Coronary artery (tissue), 2 donors: ENCODE measurements around the gene RPL36AL.

Source experiments
- DNase-seq: peaks from one replicate; pipeline ENCODE4 v3.0.0-alpha.2; 2017; ENCODE audit warnings: low spot score
- H3K27ac ChIP-seq, 2 donors: fragments of 200-600 bp; sonication (generic); one replicate each; pipeline ENCODE4 v1.5.1; 2016 to 2019
- H3K4me3 ChIP-seq: fragments of 200-600 bp; sonication (generic); 2 replicates; pipeline ENCODE4 v1.5.1; 2016; ENCODE audit warnings: mild to moderate bottlenecking, moderate library complexity
- CTCF ChIP-seq: fragments of 200-600 bp; sonication (generic); IDR thresholded peaks from one replicate; pipeline ENCODE4 v1.5.1; 2019; ENCODE audit warnings: antibody characterized with exemption

The RPL36AL gene

GRCh38 chr14:49640540-49641417 is 20.4 kb upstream of the RPL36AL start:
- no peak overlapping the region for H3K4me3 ChIP-seq
- no peak for TF ChIP-seq CTCF
- H3K27ac ChIP-seq = no peak overlapping the region
- no peak for DNase-seq

DNA sequence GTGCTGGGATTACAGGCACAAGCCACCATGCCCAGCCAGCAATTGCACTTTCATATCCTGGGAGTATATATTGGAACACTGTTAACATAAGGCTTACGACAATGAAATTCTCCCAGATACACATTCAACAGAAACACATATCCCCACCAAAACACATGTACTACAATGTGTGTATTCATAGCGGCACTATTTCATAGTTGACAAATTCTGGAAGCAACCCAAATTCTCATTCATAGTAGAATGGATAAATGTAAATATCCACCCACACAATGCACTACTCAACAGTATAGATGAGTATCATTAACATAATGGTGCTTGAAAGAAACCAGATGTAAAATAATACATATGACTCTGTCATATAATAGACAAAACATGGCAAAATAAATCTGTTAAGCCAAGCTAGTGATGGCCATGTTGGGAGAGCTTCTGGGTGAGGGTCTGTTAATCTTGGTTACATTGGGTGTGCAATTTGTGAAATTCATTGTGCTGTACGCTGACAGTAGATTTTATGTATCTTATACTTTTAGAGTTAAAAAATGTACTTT is 17.2 kb upstream of the RPL36AL start:
- H3K27ac ChIP-seq = no peak overlapping the region
- DNase-seq = no peak
- no peak for TF ChIP-seq CTCF
- H3K4me3 ChIP-seq = no peak overlapping the region

- H3K27ac ChIP-seq = no peak overlapping the region
- DNase-seq = no peak
- TF ChIP-seq CTCF = no peak
- H3K4me3 ChIP-seq = no peak overlapping the region
Observed at GRCh38 chr14:49636866-49637265, 16.4 kb upstream of the RPL36AL start.

- TF ChIP-seq CTCF = no peak
- peak; percentile 80 for DNase-seq
- Histone ChIP-seq H3K4me3 (peak within 1 kb of the TSS; percentile 83), H3K27ac (peak within 1 kb of the TSS; percentile 94 to 100)
Observed at GRCh38 chr14:49634547-49635334, 14.3 kb upstream of the RPL36AL start, which contains the start of gene DNAAF2. TSS of gene DNAAF2 (minus strand) at chr14:49635244. CDS start at chr14:49635149, 95 bp downstream.

DNA sequence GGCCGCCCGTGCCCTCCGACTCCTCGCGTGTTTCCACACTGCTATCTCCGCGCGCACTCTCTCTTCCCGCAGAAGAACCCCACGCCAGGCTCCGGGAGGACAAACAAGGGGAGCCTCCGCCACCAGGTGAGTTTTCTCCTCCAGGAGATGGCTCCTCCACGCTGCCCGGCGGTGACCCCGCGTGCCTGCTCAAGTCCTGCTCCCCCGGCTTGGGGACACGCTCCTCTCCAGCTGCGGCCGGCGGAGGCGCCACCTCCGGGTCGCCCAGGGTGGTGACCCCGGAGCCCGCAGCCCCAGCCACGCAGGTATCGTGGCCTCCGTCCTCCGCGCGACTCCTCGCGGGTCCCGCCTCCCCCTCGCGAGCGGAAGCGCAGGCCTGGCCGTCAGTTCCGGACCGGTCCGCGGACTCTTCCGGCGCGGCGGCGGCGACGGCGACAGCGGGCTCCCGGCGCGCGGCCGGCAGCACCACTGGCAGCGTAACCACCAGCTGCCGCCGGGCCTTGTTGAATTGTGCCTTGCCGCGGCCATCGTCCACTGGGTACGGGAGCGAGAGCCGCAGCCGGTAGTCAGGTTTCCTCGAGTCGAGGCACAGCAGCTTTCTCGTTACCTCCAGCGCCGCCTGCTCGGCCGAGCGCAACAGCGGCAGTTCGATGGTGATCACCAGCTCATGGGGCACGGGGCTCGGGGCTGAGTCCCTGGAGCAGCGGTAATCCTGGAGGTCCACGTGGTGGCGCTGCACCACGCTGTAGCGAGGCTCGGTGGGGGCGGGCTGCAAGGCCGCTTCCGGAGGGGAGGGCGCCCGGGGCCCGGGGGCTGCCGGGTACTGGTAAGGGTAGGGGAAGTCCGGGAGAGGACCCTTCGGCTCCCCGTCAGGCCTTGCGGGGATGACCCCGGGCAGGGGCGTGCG is 13.5 kb upstream of the RPL36AL start:
- Histone ChIP-seq H3K27ac (peak overlapping the region; percentile 94 to 100), H3K4me3 (peak overlapping the region; percentile 83)
- peak; percentile 96 for DNase-seq
- TF ChIP-seq CTCF = peak; percentile 64
